AG09319 (cell line): ENCODE data around the gene LOC101059915.

Source experiments
- DNase-seq: peaks from one replicate; pipeline ENCODE4 v3.0.0-alpha.2; 2010; ENCODE audit warnings: low read depth; ENCODE audit errors: extremely low read depth
- CTCF ChIP-seq: IDR thresholded peaks from 2 replicates; pipeline ENCODE4 v1.5.1; 2011; ENCODE audit warnings: low read depth, mild to moderate bottlenecking, inconsistent platforms, low read length, moderate library complexity

The LOC101059915 gene

GRCh38 chrX:71629467-71629866 lies 37.9 kb upstream of the LOC101059915 start:
- no peak for DNase-seq
- TF ChIP-seq CTCF, result no peak

- TF ChIP-seq CTCF, result no peak
- DNase-seq, result no peak
These were observed 34.3 kb upstream of the LOC101059915 start for GRCh38 chrX:71632923-71633657.

- no peak for TF ChIP-seq CTCF
- DNase-seq, result no peak
These were observed 33.0 kb upstream of the LOC101059915 start for GRCh38 chrX:71634366-71634765.

DNA sequence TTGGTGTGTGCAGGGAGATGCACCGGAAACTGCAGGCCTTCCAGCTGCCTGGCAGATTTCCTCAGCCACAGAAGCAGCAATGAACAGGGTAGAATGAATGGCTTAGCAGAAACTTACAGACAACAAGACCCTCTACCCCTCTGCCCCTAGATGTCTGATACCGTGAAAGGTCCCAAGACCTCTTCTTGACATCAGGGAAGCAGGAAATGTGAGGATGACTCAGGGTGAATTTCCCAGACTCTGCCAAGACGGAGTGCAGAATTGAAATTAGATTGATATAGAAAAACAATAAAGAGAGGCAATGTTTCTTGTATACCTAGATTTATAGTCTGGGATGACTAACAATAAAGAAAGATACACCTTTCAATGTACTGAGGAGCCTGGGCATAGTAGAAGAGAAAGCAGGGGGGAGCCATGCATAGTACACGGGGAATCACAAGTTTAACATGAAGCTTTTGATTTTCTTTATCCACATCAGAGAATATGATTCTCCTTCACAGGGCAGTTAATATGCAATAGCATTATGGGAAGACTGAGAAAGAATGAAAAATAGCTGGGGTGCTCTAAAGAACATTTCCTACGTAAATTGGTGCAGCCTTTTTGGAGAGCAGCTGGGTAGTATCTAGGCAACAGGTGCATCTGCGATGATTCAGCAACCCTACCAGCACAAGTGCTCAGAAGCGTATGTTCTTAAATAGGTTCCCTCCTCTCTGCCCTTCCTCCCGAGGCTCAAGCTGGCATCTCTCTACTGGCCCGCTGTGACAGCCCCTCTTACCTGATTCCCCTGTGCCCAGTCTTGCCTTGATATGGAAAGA lies 30.7 kb upstream of the LOC101059915 start:
- TF ChIP-seq CTCF, result no peak
- DNase-seq, result no peak

DNA sequence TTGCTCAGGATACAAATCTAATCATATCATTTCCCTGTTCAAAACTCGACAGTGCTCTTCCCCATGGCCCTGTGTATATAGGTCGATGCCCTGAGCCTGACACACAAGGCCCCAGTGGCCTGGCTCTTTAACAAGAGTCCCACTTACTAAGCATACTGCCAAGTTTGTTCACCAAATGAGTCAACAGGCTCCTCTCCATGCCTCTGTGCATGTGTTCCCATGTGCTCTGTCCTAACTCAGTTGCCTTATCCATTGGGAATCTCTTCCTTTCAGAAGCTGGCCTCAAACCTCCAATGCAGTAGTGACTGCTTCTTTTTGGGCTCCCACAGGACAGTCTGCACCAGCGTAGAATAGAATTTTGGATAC lies 30.1 kb upstream of the LOC101059915 start:
- TF ChIP-seq CTCF, result no peak
- DNase-seq, result no peak

- DNase-seq, result no peak
- TF ChIP-seq CTCF, result no peak
These were observed 29.5 kb upstream of the LOC101059915 start for GRCh38 chrX:71637848-71638247.

DNA sequence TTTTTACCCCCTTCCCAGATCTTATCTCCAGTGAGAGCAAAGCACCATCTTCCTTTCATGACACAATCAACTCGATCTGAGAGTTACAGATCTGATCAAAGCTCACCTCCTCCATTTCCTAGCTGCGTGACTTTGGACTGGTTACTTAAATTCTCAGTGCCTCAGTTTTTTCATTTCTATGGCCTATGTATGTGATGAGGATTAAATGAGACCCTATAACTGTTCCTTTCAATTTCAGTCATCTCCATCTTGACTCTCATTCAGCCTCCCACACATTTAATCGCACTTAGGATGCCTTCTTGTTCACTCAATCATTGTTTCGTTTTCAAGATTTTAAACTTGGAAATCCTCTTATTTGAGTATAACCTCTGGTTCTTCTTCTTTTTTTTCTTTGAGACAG lies 28.9 kb upstream of the LOC101059915 start:
- DNase-seq, result no peak

More for the DNA sequence above, 28.9 kb upstream of the LOC101059915 start:
- no peak for TF ChIP-seq CTCF
